Bronchial epithelial cell (primary cell): ENCODE results near the gene COA8. TPM values are rescaled to one million over a fixed set of nuclear protein-coding genes. Genes with fewer than 3 reads are reported as not detected.

Experiments
- DNase-seq: peaks from one replicate; pipeline ENCODE4 v3.0.0-alpha.2; 2010; ENCODE audit warnings: low read depth
- FAIRE-seq: peaks from 2 replicates; lab custom pipeline; 2011; peaks lifted over from hg19 to GRCh38; lab: Jason Lieb, UNC
- H3K27me3 ChIP-seq: 2 replicates; pipeline ENCODE4 v1.5.1; 2011; ENCODE audit warnings: low read length; ENCODE audit not compliant: control insufficient read depth, insufficient read depth
- H3K36me3 ChIP-seq: 2 replicates; pipeline ENCODE4 v1.5.1; 2011; ENCODE audit warnings: low read length; ENCODE audit not compliant: control insufficient read depth, insufficient read depth
- H3K4me3 ChIP-seq: 2 replicates; pipeline ENCODE4 v1.5.1; 2011; ENCODE audit warnings: mild to moderate bottlenecking, low read depth, low read length, control low read depth
- total RNA-seq: library from RNA; depleted of rRNA; stranded (reverse); fragments of >200 nt; gene quantifications from 2 replicates; pipeline ENCODE4 v1.2.1, GENCODE V29; 2014
- TF ChIP-seq, protein P1 (sequence below): IDR thresholded peaks from 2 replicates; pipeline ENCODE4 v1.5.1; 2011; ENCODE audit warnings: mild to moderate bottlenecking, moderate library complexity, low read length, control low read depth, inconsistent platforms; ENCODE audit not compliant: insufficient read depth, severe bottlenecking

The COA8 gene
- total RNA-seq, 1 donor from 2014 or later = 17.4 TPM

DNA sequence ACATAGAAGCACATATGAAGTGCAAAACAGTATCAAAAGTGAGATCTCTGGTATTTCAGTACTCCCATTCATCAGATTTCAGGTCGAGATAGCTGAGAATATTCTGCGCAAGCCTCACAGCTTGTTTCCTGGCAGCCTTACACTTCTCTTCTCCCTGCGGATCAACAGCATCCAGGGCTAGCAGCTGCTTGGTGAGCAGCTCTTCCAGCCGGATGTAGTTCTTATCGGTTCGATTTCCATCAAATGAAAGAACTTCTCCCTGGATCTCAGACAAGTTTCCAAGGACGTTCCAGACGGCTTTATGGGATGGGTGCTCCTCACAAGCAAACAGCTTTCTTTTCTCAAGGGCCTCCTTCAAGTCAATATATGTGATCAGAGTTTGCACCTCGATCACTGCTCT, 3.0 kb upstream of the COA8 start:
- TF ChIP-seq, protein P1, sequence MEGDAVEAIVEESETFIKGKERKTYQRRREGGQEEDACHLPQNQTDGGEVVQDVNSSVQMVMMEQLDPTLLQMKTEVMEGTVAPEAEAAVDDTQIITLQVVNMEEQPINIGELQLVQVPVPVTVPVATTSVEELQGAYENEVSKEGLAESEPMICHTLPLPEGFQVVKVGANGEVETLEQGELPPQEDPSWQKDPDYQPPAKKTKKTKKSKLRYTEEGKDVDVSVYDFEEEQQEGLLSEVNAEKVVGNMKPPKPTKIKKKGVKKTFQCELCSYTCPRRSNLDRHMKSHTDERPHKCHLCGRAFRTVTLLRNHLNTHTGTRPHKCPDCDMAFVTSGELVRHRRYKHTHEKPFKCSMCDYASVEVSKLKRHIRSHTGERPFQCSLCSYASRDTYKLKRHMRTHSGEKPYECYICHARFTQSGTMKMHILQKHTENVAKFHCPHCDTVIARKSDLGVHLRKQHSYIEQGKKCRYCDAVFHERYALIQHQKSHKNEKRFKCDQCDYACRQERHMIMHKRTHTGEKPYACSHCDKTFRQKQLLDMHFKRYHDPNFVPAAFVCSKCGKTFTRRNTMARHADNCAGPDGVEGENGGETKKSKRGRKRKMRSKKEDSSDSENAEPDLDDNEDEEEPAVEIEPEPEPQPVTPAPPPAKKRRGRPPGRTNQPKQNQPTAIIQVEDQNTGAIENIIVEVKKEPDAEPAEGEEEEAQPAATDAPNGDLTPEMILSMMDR = no peak
- no peak overlapping the region for H3K4me3 ChIP-seq

DNA sequence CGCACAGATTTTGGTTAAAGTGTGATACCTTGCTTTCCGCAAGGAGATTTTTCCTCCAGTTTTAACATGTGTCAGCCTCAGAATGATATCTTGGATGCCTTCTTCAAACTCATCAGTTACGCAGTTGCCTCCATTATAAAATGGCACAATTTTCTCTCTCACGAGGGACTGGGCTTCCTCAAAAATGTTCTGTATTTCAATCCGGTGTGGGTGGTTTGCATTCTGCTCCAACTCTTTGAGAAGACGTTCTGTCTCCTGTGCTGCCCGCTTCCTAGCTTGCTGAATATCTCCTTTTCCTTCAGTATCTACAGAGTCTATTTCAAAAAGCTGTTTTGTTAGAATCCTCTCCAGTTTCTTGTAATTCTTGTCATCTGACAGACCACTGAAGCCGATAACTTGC, 2.1 kb upstream of the COA8 start:
- TF ChIP-seq, protein P1 = no peak
- Histone ChIP-seq H3K4me3 (no peak overlapping the region), H3K36me3 (peaks cover 7% of the 10 kb centered on the region), H3K27me3 (no peaks in the 10 kb centered on the region)
- DNase-seq (no peak), FAIRE-seq (no peak)

More for the DNA sequence above, 3.0 kb upstream of the COA8 start:
- no peak for FAIRE-seq
- DNase-seq = no peak
- Histone ChIP-seq H3K36me3 (peaks cover 7% of the 10 kb centered on the region), H3K27me3 (no peaks in the 10 kb centered on the region)

DNA sequence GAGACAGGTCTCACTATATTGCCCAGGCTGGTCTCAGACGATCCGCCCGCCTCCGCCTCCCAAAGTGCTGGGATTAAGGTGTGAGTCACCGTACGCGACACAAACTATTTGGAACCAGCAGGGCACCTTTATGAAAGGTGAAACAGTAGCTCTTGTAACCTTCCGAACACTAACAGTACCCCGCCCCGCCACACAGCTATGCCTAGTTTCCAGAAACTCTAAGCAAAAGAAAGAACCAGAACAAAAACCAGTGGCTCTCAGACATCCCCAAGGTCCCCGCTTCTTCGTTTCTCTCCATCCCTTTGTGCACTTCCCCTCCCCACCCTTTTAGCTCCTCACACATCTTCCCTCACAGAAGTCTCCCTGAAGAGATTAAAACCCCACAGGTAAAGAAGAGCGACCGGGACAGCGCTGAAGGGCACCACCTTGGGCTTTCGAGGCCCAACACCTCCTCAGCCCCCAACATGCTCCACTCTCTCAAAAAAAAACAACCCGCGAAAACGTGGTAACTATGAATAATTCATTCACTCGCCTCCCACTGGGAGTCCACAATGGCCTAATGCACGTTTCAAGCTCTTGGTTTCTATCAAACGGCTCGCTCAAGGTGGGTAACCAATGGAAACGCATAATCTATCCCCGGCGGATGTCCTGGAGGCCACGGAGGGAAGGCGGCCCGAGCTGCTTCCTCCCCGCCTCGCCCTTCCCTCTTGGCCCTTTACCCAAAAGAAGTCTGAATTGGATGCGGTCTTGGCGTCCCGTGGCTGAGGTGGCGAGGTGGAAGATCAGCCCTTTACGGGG, 1.2 kb upstream of the COA8 start:
- FAIRE-seq = no peak
- Histone ChIP-seq H3K27me3 (no peaks in the 10 kb centered on the region), H3K4me3 (peak overlapping the region; percentile 92), H3K36me3 (peaks cover 8% of the 10 kb centered on the region)
- TF ChIP-seq, protein P1 = no peak
- DNase-seq = peak; percentile 59

DNA sequence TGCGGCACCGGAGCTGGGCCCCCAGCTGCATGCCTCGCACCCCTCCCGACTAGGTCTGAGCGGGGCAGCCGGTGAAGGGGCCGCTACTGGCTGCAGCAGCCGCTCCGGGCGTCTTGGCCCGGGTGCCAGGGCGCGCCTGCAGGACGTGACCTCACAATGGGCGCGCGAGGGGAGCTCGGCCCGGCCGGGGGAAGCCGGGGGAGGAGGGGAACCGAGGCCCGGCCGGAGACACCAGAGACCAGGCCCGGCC, 656 bp upstream of the COA8 start:
- no peaks in the 10 kb centered on the region for H3K27me3 ChIP-seq
- DNase-seq (no peak), FAIRE-seq (no peak)
- TF ChIP-seq, protein P1 = no peak
- peak overlapping the region; percentile 92 for H3K4me3 ChIP-seq
- H3K36me3 ChIP-seq = peaks cover 8% of the 10 kb centered on the region

DNA sequence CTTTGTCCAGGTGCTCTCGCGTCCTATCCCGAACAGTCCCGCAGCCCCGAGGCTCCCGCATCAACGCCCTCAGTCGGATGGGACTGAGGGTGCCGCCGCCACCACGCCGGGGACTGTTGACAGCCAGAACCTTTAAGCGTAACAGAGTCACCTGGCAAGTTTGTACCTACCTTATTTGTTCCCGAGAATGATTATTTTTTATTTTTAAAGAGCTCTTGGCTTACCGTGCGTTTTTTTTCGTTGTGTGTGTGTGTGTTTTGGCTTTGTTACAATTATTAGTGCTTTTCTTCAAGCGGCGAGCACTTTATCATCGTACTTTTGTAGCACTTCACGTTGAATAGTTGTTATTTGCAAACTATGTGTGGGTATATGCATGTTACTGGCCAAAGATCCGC, 463 bp downstream of the COA8 start:
- Histone ChIP-seq H3K4me3 (peak overlapping the region; percentile 92), H3K27me3 (no peaks in the 10 kb centered on the region), H3K36me3 (peaks cover 8% of the 10 kb centered on the region)
- FAIRE-seq (no peak), DNase-seq (no peak)
- TF ChIP-seq, protein P1 = no peak
